K562 (cell line): Measurements from ENCODE around the gene TP73. TPM values are rescaled to one million over a fixed set of nuclear protein-coding genes. Genes with fewer than 3 reads are reported as not detected.

ENCODE experiments used
- CHD2 ChIP-seq: IDR thresholded peaks from 2 replicates; pipeline ENCODE4 v1.6.1; 2011; ENCODE audit warnings: low read depth, low read length
- ETS2 ChIP-seq: IDR thresholded peaks from 2 replicates; pipeline ENCODE4 v1.6.1; 2016; ENCODE audit warnings: borderline replicate concordance, missing genetic modification characterization, mild to moderate bottlenecking, moderate library complexity, missing compliant biosample characterization; ENCODE audit not compliant: poor library complexity, severe bottlenecking
- ETV5 ChIP-seq: sonication (generic); formaldehyde crosslinking; IDR thresholded peaks from 2 replicates; pipeline ENCODE4 v1.4.0; 2020; ENCODE audit warnings: low read depth, mild to moderate bottlenecking, missing genetic modification reagents
- HMG20B ChIP-seq: fragments of 250-450 bp; sonication (Bioruptor Pico); IDR thresholded peaks from 2 replicates; pipeline ENCODE4 v1.5.0; 2021; ENCODE audit warnings: mild to moderate bottlenecking
- KDM1A ChIP-seq, 2 experiments: fragments of 450-650 bp; IDR thresholded peaks; 2 replicates each; pipeline ENCODE4 v1.6.1; 2016; ENCODE audit warnings: mild to moderate bottlenecking in 2 of 2
- PHB2 ChIP-seq: fragments of 450-650 bp; IDR thresholded peaks from 2 replicates; pipeline ENCODE4 v1.6.1; 2017; ENCODE audit warnings: low read depth
- PHF8 ChIP-seq: fragments of 200-600 bp; sonication (generic); IDR thresholded peaks from 2 replicates; pipeline ENCODE4 v1.6.1; 2012; ENCODE audit warnings: mixed run types, mild to moderate bottlenecking, inconsistent platforms, low read length, moderate library complexity, borderline replicate concordance
- RB1 ChIP-seq: fragments of 450-650 bp; IDR thresholded peaks from 2 replicates; pipeline ENCODE4 v1.6.1; 2017; ENCODE audit warnings: low read depth, mild to moderate bottlenecking
- SPI1 ChIP-seq: IDR thresholded peaks from 2 replicates; pipeline ENCODE4 v1.6.1; 2011; ENCODE audit warnings: low read depth, low read length, control low read depth, borderline replicate concordance
- TCF7 ChIP-seq: sonication (generic); IDR thresholded peaks from 2 replicates; pipeline ENCODE4 v1.6.1; 2016; ENCODE audit warnings: antibody characterized with exemption, borderline replicate concordance
- TGIF2 ChIP-seq: sonication (generic); formaldehyde crosslinking; IDR thresholded peaks from 2 replicates; pipeline ENCODE4 v1.8.1; 2022; ENCODE audit warnings: mild to moderate bottlenecking, missing genetic modification reagents, moderate library complexity
- polyA plus RNA-seq, 8 experiments: library from polyadenylated mRNA; depleted of rRNA in 4 of 8; stranded (reverse) in 5 of 8; unstranded in 3 of 8; fragments of >200 nt; fragmentation: Nextera tagmentation in 2 of 8; fragmentation: Illumina TruSeq in 1 of 8; extraction: Ambion mirVana in 2 of 8; extraction: Trizol in 1 of 8; gene quantifications; 2 replicates each; pipeline versions ENCODE4 v1.2.1 to v1.2.3, GENCODE V29; 2011 to 2014; ENCODE audit warnings: inconsistent platforms in 1 of 8, missing spikeins in 1 of 8
- total RNA-seq, 7 experiments: library from RNA; depleted of rRNA in 6 of 7; stranded (reverse); fragments of >200 nt in 6 of 7; fragmentation: Illumina TruSeq in 2 of 7; extraction: Trizol in 2 of 7; gene quantifications; 2 replicates each; pipeline versions ENCODE4 v1.2.1 to v1.2.3, GENCODE V29; 2011 to 2021; ENCODE audit warnings: low replicate concordance in 1 of 7
- TF ChIP-seq, protein P1 (sequence below), 2 experiments: fragments of 450-650 bp in 1 of 2; sonication (generic) in 1 of 2; formaldehyde crosslinking in 1 of 2; IDR thresholded peaks; 2 replicates each; pipeline versions ENCODE4 v1.7.1 to v1.9.0; 2016 to 2022; ENCODE audit warnings: inconsistent platforms in 1 of 2, mild to moderate bottlenecking in 1 of 2, missing genetic modification reagents in 1 of 2
- TF ChIP-seq, protein P2 (sequence below): fragments of 250-450 bp; sonication (Bioruptor Pico); IDR thresholded peaks from 2 replicates; pipeline ENCODE4 v1.8.0; 2021; ENCODE audit warnings: borderline replicate concordance, mild to moderate bottlenecking, moderate library complexity; ENCODE audit not compliant: poor library complexity, severe bottlenecking
- TF ChIP-seq, protein P3 (sequence below): sonication (generic); formaldehyde crosslinking; IDR thresholded peaks from 2 replicates; pipeline ENCODE4 v1.8.0; 2022; ENCODE audit warnings: mild to moderate bottlenecking, missing genetic modification reagents
- TF ChIP-seq, protein P4 (sequence below): fragments of 450-650 bp; IDR thresholded peaks from 2 replicates; pipeline ENCODE4 v1.6.1; 2016; ENCODE audit warnings: missing biosample characterization, missing genetic modification characterization

The TP73 gene
- total and polyA plus RNA-seq, 9 of the 15 experiments (the other 6 are each of a cell fraction or from before 2014, with no cell fraction given): 0.07 to 1.6 (median 0.40) TPM; not detected in 2

DNA sequence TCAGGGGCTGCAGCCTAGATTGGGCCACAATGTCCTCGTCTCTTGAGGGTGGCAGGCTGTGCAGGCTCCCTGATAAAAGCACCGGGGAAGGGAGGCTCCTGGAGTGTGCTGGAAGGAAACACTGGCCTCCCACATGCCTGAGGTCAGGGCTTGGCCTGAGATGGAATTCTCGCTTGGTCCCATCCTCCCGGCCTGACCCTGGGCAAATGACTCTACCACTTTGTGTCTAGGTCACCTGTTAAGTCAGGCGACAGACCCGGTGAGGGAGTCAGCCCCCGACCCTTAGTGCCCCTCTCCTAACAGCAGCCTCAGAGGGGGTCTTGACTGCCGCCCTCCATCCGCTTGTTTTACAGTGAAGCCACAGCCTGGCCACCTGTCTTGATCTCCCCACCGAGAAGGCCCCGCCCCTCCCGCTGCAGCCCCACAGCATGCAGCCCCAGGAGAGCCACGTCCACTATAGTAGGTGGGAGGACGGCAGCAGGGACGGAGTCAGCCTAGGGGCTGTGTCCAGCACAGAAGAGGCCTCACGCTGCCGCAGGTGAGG is 122.7 kb downstream of the TP73 start (continued):
- TF ChIP-seq, protein P1, sequence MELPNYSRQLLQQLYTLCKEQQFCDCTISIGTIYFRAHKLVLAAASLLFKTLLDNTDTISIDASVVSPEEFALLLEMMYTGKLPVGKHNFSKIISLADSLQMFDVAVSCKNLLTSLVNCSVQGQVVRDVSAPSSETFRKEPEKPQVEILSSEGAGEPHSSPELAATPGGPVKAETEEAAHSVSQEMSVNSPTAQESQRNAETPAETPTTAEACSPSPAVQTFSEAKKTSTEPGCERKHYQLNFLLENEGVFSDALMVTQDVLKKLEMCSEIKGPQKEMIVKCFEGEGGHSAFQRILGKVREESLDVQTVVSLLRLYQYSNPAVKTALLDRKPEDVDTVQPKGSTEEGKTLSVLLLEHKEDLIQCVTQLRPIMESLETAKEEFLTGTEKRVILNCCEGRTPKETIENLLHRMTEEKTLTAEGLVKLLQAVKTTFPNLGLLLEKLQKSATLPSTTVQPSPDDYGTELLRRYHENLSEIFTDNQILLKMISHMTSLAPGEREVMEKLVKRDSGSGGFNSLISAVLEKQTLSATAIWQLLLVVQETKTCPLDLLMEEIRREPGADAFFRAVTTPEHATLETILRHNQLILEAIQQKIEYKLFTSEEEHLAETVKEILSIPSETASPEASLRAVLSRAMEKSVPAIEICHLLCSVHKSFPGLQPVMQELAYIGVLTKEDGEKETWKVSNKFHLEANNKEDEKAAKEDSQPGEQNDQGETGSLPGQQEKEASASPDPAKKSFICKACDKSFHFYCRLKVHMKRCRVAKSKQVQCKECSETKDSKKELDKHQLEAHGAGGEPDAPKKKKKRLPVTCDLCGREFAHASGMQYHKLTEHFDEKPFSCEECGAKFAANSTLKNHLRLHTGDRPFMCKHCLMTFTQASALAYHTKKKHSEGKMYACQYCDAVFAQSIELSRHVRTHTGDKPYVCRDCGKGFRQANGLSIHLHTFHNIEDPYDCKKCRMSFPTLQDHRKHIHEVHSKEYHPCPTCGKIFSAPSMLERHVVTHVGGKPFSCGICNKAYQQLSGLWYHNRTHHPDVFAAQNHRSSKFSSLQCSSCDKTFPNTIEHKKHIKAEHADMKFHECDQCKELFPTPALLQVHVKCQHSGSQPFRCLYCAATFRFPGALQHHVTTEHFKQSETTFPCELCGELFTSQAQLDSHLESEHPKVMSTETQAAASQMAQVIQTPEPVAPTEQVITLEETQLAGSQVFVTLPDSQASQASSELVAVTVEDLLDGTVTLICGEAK (IDR thresholded peaks at IDR 0.05): no peak
- TF ChIP-seq, protein P1 (CRISPR knock-in tag; IDR thresholded peaks at IDR 0.05): no peak
- TF ChIP-seq RB1: no peak
- no peak for TF ChIP-seq SPI1
- TF ChIP-seq PHF8: peak; percentile 4; the same call in 1 of the 2 replicates
- TF ChIP-seq, protein P2, sequence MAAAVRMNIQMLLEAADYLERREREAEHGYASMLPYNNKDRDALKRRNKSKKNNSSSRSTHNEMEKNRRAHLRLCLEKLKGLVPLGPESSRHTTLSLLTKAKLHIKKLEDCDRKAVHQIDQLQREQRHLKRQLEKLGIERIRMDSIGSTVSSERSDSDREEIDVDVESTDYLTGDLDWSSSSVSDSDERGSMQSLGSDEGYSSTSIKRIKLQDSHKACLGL (CRISPR knock-in tag): no peak
- peak; percentile 74; the same call in 1 of the 2 replicates for TF ChIP-seq TCF7
- TF ChIP-seq TGIF2 (CRISPR knock-in tag): no peak
- TF ChIP-seq KDM1A (IDR thresholded peaks at IDR 0.05): peak in 1 of 2 experiments; percentile 78; a peak in 3 of 4 replicates
- TF ChIP-seq, protein P3, sequence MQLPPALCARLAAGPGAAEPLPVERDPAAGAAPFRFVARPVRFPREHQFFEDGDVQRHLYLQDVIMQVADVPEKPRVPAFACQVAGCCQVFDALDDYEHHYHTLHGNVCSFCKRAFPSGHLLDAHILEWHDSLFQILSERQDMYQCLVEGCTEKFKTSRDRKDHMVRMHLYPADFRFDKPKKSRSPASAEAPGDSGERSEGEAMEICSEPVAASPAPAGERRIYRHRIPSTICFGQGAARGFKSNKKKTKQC (CRISPR knock-in tag): no peak
- TF ChIP-seq ETS2 (tag): no peak
- TF ChIP-seq HMG20B (CRISPR knock-in tag): no peak
- TF ChIP-seq ETV5 (CRISPR knock-in tag): no peak
- TF ChIP-seq, protein P4, sequence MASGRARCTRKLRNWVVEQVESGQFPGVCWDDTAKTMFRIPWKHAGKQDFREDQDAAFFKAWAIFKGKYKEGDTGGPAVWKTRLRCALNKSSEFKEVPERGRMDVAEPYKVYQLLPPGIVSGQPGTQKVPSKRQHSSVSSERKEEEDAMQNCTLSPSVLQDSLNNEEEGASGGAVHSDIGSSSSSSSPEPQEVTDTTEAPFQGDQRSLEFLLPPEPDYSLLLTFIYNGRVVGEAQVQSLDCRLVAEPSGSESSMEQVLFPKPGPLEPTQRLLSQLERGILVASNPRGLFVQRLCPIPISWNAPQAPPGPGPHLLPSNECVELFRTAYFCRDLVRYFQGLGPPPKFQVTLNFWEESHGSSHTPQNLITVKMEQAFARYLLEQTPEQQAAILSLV: no peak
- TF ChIP-seq PHB2: peak; percentile 83; the same call in 1 of the 2 replicates
- TF ChIP-seq CHD2: no peak
